ENCODE results near the gene UNC79.
"Not testable (repeated sequence)": the region's sequence is repeated elsewhere in the genome, so short reads cannot be mapped to it uniquely, and the experiment has no call there.

Gene UNC79

DNA sequence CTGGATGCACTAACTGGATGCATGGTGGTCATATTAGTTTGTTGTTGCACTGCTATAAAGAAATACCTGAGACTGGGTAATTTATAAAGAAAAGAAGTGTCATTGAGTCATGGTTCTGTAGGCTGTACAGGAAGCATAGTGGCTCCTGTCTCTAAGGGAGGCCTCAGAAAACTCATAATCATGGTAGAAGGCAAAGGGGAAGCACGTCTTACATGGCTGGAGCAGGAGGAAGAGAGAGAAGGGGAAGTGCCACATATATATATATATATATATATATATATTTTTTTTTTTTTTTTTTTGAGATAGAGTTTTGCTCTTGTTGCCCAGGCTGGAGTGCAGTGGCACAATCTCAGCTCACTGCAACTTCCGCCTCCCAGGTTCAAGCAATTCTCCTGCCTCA, 62.9 kb downstream of the UNC79 start:
- DNase-seq (ENCODE audit: low read depth): not testable (repeated sequence)

DNA sequence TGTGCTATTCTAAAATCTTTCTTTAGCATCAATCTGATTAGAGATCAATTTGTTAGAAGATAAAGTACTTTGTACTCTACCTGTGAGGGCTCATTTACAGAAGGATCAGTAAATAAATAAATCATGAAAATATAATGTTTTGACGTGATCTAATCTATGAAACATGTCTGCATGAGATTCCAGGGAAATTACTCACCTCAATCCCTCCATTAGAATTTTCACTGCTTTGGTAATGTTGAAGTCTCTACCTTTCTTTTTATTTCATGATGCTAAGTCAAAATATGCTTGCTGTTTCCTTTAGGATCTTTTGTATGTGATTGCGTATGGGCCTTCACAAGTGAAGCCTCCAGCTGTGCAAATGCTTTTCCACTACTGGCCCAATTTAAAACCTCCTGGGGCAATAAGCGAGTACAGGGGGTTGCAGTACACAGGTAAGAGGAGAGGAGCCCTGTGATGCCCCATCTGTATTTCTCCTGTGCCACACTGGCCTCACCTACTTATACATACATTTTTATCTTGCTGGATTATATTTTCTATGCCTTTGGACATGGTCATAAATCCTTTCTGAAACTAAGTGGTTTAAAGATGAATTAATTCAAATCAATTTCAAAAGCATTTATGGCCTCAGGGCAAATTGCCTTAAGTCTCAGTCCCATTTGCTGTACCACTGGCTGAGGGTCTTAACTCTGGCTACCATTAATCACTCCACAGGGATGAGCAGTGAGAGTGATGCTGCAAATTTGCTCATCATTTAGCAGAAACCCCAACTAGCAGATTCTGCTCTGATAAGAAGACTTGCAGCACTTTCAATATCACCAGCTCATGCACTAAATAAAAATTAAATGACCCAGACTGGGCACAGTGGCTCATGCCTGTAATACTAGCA, 66.4 kb downstream of the UNC79 start:
- DNase-seq (ENCODE audit: low read depth): no peak

DNA sequence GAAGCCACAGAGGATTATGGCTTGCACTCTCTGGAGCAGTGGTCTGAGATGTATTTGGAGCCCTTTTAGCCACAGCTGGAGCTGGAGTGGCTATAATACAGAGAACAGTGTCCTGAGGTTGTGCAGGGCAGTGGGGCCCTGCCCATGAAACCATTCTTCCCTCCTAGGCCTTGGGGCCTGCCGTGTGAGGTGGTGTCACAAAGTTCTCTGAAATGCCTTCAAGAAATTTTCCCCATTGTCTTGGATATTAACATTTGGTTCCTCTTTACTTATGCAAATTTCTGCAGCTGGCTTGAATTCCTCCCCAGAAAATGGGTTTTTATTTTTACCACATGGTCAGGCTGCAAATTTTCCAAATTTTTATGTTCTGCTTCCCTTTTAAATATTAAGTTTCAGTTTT, 79.3 kb downstream of the UNC79 start:
- DNase-seq (ENCODE audit: low read depth): no peak

DNA sequence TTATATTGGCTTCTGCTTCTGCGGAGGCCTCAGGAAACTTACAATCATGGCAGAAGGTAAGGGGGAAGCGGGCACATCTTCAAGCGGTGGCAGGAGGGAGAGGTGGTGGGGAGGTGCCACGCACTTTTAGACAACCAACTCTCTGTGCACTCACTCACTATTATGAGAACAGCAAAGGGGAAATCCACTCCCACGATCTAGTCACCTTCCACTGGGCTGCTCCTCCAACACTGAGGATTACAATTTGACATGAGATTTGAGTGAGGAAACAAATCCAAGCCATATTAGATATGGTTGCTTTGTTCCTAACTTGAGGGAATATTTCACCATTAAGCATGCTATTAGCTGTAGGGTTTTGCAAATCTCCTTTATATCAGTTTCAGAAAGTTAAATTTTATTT, 80.3 kb downstream of the UNC79 start:
- no peak for DNase-seq (ENCODE audit: low read depth)

DNA sequence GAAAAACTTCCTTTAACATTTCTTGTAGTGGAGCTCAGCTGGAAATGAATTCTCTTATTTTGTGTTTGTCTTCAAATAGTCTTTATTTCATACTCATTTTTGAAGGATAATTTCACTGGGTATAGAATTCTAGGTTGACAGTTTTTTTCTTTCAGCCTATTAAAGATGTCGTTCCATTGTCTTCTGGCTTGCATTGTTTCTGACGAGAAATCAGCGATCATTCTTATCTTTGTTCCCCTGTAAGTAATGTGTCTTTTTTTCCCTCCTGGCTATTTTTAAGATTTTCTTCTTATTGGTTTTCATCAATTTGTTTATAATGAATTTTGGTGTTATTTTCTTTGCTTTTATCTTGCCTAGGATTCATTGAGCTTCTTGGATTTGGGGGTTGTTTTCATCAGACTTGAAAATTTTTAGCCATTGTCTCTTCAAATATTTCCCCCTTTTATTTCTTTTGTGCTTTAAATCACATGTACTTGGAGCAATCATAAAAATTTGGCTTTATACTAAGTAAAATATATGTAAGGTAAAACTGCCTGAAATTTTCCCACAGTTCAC, 89.4 kb downstream of the UNC79 start:
- DNase-seq (ENCODE audit: low read depth): no peak

DNA sequence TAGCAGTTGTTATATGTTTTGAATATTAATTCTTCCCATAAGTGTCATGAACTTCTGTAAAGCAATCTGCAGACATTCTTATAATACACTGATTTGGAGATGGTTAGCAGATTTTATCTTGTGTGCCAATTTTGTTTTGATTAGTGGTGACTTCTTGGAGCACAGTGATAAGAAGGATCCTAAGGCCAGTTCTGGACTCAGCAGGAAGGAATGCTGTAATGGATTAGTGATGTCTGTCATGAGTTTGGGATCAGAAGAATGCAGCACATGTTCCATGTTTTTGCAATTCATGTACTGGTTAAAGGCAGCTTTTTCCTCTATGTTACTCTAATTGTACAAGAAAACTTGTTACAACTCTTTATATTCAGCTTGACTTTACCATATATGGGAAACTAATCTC, 91.5 kb downstream of the UNC79 start:
- no peak for DNase-seq (ENCODE audit: low read depth)

DNA sequence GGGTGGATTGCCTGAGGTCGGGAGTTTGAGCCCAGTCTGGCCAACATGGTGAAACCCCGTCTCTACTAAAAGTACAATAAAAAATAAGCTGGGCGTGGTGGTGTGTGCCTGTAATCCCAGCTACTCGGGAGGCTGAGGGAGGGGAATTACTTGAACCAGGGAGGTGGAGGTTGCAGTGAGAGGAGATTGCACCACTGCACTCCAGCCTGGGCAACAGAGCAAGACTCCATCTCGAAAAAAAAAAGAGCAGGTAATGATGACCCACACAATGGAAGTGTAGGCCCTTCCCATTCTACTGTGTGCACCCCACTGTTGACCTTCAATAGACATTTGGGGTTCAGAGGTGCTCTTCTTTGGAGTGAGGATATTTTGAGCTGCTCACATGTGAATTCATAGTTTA, 94.5 kb downstream of the UNC79 start:
- not testable (repeated sequence) for DNase-seq (ENCODE audit: low read depth)

DNA sequence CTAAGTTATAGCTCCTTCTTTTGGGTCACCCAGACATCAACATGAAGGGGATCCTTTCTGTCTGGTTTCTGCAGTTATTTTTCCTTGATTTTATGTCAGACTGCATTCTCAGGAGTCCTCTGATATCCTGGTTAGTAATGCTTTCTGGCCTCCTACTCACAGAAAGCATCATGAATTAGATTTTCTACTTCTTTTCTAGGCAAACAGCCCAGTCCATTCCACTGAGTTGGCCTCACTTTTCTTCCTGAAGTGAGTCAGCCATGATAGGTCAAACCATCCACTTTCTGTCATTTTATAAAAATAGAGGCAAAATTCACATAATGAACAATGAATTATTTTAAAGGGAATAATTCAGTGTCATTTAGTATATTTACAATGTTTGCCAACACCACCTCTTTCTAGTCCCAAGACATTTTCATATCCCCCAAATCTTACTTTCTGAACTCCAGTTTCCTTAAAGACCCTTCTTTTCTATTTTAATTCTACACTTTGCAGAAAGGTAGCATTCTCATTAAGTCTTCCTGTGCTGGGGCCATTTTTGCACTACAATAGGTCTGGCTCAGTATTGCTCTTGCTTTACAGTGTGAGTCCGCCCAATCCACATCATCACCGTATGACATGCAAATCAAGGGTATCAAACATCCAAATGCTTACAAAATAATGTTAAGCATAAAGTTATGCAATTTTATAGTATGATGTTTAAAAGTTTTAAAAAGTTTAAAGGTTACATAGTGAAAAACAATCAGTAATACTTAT, 95.1 kb downstream of the UNC79 start:
- peak; percentile 42 for DNase-seq (ENCODE audit: low read depth)

DNA sequence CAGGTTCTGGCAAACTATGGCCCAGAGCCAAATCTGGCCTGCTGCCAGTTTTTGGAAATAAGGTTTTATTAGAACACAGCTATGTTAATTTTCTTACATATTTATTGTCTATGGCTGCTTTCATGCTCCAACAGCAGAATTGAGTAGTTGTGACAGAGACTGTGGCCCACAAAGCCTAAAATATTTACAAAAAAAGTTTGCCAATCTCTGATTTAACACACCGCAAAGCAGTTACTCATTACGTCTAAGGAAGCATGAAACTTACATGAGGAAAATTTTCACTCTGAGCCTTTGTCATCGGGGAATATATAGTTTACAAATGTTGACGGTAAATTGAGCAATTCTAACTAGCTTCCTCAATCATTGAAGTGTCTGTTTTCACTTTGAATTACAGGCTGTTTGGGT, 96.5 kb downstream of the UNC79 start:
- DNase-seq (ENCODE audit: low read depth): no peak

DNA sequence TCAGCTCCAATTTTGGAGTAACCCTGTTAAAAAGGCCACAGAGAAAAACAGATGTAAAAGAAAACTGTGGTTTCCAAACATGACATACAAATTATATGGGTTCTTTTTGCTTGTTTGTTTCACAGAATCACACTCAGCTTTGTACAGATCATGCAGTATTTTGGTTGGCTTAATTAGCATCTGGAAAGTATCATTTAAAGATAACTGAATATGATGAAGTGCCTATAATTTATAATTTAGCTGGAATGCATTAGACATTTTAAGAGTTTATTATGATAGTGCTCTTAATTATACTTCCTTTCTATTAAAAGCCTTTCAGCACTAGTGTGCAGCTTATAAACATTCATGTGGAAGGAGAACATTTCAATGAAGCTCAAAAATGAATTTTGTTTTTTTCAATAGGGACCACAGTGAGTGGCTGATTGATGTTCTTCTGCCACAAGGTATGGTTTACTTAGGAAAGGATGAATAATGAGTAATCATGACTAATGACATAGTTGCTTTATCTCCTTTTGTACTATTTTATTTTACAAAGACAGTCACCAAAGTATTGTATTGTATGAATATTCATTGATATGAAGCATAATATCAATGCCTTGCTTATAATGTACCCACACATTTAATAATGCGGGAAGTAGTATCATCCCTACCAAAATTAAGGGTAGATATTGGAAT, 98.3 kb downstream of the UNC79 start:
- DNase-seq (ENCODE audit: low read depth): no peak

DNA sequence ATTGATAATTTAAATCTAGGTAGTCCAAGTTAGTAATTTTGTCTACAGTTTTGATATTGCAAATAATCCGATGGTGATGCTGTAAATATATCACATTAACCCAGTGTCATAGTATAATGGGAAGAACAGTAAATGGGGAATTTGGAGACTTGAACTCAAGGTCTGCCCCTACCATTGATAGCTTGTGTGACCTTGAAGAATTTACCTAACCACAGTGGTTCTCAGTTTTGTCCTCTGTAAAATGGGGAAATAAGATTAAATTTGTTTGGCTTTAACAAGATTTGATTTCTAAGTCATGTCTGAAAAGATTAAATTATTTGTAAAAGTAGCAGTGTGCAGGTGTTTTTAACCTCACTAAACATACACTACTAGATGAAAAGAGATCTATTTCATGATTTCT, 100.9 kb downstream of the UNC79 start:
- DNase-seq (ENCODE audit: low read depth): no peak

DNA sequence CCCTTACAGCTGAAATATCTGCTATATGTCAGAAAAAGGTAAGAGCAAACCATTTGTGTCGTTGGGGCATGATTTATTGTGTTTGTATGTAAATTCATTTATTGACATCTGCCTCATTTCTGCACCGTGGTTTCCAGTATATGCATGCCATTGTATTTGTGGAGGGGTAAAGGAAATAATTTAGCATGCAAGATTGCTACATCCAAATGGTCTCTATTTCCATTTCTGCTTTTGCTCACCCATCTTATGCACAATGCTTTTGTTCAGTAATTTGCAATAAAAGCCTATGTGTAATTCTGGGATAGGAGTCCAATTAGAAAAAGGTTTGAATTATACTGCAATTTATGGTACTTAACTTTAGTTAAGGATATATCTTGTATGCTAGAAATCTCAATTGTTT, 101.8 kb downstream of the UNC79 start:
- no peak for DNase-seq (ENCODE audit: low read depth)

DNA sequence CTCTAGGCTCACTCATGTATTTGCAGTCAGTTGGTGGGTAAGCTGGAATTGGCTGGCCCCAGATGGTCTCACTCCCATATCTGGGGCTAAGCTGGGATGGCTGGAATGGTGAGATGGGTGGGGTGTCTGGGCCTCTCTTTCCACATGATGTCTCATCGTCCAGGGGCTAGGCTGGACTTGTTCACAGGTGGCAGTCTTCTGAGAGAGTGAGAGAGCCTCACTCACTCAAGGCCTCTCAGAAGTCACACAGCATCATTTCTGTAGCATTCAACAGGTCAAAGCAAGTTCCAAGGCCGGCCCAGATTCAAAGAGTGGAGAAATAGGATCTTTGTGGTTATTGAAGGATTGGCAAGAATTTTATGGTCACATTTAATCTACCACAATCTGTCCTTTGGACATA, 102.7 kb downstream of the UNC79 start:
- DNase-seq (ENCODE audit: low read depth): no peak

DNA sequence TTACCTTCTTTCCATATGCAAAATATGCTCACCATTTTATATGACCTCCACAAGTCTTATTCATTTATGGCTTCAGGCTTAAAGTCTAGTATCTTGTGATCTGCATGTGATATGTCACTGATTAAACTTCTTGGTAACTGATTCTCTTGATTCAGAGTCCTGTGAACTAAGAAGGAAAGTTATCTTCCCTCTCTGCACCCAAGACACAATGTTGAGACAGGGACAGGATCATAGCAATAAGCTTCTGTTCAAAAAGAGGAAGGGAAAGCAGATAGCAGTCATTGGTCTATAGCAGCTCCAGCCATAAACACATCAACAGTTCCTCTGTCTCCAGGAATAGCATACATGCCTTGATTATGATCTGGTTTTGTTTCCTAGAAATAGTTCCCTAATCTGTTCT, 103.1 kb downstream of the UNC79 start:
- DNase-seq (ENCODE audit: low read depth): no peak

DNA sequence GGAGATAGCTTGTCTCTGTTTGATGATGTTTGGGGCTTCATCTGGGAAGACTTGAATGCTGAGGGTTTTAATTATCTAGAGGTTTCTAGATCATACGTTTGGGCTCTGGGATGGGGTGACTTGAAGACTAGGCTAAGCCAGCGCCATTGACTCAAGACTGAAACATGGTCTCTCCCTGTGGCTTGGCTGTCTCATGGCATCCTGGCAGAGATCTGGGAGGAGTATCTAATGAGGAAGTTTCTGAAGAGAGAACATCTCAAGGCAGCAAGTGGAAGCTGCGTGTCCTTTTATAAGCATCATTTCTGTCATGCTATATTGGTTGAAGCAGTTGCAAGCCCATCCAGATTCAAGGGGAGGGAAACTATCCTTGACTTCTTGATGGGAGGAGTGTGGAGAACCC, 104.8 kb downstream of the UNC79 start:
- DNase-seq (ENCODE audit: low read depth): no peak

DNA sequence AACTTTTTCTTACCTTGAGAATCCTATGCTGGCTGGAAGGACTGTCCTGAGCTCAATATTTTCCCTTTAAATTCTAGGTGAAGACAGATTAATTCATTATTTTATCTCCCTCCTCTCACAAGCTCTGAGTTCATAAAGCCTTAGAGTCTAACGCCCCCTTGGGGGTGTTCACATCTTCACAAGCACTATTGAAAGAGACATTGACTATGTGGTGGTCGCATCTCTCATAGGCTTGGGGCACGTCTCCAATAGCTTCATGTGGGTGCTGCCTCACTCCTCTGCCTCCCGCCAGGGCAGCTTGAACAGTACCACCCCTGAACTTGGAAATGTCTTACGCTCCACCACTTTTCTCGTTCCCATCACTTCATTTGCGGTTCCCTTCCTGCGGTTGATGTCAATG, 106.2 kb downstream of the UNC79 start:
- no peak for DNase-seq (ENCODE audit: low read depth)

DNA sequence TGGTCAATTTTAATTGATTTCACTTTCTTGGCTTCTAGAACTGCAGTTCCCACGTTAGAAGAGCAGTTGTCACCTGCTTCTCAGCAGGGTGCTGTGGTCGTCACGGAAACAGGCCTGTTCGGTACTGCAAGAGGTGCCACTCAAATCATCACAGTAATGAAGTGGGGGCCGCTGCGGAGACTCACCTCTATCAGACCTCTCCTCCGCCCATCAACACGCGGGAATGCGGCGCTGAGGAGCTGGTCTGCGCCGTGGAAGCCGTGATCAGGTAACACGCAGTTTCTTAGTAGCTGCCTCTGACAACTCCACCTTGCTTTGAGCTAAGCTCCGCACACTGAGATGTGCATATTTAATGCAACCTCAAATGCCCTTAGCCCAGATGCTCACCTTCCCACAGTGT, 107.2 kb downstream of the UNC79 start:
- no peak for DNase-seq (ENCODE audit: low read depth)

DNA sequence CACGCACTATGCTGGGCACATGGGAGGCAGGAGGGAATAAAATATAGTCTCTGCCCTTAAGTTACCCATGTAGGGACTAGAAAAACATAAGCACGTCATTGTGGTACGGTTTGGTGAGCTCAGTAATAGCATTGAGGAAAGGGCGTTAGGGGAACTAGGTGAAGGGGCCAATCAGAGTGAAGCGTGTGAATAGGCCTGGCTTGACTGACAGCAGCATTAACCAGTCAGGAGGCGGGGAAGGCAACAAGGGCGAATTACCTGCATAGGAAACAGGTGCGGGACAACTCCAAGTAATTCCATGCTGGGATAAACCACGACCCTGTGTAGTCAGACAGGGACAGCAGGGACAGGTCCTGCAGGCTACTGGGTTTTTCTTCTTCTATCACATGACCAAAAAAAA, 107.7 kb downstream of the UNC79 start:
- no peak for DNase-seq (ENCODE audit: low read depth)

DNA sequence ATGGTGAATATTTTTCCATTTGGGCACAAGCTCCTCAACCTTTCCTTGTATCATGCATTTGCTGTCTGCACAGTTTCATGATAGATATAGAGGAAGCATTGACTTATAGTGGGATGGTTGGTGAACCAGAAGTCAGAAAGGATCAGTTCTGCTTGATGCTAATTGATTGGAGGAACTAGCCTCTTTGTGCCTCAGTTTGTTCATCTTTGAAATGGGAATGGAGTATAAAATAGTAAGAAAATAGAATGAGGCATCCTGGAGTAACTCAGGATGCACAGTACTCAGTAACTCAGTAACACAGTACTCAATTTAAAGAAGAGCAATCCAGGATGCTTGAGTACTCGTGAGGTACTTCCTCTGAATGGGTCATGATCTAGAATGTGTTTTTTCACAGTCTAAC, 109.5 kb downstream of the UNC79 start:
- no peak for DNase-seq (ENCODE audit: low read depth)

DNA sequence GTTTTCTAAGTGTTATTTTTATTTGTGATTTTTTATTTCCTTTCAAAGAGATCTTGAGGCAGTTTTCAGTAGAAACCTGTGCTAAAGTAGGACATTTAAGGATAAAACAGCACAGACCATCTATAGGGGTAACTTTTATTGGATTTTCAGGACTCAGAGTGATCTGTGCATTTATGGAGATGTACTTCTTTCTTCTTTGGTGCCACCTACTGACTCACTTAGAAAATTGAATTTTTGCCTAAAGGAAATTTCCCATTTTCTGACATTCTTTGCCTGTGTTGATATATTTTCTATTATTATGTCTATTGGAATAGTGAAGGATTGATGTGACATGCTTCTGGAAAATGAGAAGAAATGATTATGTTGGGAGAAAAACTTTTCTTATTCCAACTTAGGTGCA, 113.0 kb downstream of the UNC79 start:
- no peak for DNase-seq (ENCODE audit: low read depth)

DNA sequence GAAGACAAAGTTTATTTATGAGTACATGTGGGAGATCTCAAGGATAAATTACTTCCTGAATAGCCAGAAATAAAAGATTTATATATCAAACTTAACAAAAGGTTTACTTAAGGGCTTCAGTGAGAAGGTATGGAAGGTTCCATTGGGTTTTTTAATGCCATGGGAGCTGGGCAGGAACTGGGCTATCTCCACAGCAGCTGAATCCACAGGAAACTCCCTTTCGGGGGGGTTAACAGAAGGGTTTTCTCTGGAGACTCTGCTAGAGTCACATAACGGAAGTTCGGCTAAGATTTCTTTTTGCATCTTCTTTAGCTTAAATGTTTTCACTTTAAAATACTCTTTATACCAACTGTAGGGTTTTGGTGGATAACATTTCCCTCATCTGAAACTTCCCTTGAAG, 113.5 kb downstream of the UNC79 start:
- DNase-seq (ENCODE audit: low read depth): no peak

DNA sequence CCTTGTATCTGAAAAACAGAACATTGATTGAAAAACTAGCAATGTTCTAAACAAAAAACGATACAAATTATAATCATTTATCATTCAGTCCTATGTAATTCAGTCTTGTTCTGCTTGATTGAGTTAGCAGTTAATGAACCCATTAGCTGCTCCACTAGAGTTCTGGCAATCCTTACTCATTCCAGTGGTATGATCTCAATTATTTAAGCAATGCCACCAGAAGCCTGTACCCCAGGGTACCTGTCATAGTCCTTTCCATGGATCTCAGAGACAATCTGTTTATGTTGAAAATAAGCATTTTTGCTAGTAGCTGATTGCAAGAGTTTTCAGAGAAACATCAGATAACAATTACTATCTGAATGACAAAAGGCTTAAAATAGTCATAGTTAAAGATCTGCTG, 115.9 kb downstream of the UNC79 start:
- DNase-seq (ENCODE audit: low read depth): no peak
